UCSD-AML1 (cell line): ENCODE results near the gene SUPT3H.

Experiments used
- DNase-seq: peaks from one replicate; lab custom pipeline; 2025; ENCODE audit not compliant: unreplicated experiment; lab: John Stamatoyannopoulos, UW

Gene SUPT3H

DNA sequence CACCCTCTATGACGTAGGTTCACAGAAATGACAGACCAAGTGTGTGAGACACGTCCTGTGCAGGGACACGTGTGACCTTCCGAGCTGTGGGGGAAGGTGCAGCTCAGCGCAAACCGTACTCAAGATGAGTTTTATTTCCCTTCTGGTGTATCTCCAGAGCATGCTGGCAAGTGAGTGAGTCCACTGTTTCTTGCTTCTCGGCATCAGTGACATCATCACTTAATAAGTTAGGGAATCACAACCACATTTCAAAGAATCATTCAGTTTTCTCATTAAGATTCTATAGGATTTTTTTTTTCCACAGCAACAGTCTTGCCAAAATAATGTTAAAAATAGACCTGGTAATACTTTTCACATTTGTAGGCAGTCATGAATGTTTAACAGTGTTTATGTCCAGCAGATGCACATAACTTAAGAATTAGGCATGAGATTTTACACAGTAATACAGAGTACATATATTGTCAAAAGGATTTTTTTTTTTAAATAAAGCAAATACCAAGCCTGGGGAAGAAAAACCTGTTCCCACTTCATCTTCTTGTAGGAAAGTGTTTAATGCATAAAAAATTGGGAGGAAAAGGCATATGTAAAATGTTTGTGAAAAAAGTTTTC is 572.4 kb downstream of the SUPT3H start:
- no peak for DNase-seq

DNA sequence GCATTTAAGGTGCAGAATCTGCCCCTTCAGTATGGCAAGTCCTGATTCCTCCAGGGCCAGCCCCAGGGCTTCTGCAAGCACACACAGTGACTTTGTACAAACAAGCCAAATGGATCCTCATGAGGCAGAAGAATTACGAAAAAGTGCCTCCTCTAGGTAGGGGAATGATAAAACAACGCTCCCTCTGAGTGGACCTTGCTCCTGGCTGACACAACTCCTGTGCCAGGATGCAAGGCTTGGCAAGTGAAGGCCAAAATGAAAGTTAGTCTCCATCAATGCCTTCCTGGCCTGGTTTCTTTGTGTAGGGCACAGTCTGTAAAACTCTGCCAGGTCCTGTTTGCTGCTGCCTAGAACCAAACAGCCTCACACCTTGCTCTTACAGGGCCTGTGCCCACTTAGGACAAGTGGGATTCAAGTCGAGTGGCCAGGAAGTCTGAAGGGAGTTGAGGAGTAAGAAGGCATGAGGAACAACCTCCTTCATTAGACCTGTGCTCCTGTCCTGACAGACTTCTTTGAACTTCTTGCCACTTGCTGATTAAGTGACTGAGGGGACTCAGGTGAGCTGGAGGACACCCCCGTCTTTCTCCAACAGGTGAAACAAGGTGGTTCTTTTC is 573.1 kb downstream of the SUPT3H start:
- no peak for DNase-seq

DNA sequence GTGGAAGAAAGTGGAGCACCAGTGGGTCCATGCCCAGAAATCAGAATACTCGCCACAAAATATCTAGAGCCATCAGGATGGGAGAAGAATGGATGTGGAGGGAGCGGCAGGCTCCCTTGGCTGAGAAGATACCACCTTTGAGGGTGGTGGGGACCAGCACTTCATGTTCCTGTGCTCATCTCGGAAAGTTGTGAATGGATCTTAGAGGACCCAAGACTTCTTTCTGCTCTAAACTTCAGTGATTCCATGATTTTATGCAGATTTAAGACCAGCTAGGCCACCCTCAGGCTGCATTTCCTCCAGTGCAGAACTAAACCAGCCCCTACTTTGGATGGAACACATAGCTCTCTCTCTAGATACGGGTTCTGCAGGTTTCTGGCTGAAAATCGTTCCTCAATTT is 573.7 kb downstream of the SUPT3H start:
- no peak for DNase-seq

DNA sequence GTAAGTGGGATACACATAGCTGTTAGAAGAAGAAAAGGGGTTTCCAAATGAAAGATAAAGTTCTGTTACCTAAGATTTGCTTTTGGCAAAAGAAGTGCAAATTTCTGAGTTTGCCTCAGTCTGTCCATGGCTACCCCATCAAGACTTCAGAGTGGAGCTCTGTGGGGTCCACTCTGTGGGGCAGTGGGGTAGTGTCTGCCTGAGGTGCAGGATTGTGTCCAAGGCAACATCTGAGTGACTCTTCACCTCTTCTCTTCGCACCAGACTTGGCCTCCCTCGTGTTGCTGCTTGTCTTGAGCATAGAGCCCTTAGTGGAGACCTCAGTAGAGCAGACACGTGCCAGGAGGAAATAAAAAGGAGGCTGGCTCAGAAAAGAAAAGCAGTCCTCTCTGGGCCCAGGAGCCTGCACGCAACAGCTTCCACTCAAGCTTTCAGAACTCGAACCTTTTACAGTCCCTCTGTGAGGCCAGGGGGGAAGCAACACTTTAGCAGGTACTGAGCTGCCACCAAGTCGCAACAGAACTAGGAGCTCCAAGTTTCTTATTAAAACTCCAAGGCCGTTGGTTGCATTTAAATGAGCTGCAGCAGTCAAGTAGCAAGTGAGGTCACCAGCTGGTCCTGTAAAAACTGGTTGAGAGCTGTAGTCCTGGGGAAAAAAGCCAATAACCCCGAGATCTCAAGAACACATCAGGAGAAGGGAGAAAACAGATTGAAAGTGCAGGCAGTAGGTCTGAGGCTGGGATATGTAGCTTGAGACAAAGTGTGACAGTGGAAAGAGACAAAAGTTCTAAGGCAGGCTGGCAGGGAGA is 576.7 kb downstream of the SUPT3H start:
- DNase-seq, result no peak

DNA sequence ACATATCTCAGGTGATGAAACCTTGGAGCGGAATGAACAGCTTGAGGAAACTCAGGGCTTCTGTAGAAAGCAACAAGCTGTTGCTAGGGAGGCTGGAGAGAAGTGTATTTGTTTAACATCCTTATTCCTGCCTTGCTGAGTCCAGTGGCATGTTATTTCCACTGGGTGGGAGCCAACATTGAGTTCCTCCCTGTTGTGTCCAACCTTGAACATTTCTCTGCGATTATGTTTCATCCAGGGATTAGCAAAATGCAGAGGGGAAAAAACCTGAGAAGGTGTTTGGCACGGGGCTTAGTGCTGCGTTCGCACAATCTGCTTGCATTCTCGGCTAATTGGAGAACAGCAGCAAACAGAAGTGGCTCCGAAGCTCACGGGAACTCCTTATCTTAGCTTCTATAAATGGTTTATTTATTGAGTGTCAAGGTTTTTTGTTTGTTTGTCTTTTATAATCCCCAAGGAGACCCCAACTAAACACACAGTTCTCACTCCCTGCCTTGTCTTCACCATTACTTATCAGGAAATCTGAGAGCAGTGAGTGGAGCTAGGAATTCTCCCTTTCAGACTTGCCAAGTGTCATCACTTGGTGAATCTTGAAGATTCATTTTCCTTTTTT is 577.5 kb downstream of the SUPT3H start:
- no peak for DNase-seq

GRCh38 chr6:44797746-44798145 is 580.0 kb downstream of the SUPT3H start:
- no peak for DNase-seq

DNA sequence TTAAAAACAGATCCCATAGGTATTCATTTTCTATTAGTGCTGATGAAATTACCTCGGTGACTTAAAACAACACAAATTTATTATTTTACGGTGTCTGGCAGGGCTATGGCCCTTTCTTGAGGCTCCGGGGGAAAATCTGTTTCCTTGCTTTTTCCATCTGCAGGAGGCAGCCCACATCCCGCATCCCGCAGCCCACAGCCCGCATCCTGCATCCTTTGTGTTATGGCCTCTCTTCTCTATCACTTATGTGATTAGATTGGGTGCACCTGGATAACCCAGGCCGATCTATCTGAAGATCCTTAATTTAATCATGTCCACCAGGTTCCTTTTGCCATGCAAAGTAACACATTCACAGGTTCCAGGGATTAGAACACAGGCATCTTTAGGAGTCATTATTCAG is 582.4 kb downstream of the SUPT3H start:
- no peak for DNase-seq

DNA sequence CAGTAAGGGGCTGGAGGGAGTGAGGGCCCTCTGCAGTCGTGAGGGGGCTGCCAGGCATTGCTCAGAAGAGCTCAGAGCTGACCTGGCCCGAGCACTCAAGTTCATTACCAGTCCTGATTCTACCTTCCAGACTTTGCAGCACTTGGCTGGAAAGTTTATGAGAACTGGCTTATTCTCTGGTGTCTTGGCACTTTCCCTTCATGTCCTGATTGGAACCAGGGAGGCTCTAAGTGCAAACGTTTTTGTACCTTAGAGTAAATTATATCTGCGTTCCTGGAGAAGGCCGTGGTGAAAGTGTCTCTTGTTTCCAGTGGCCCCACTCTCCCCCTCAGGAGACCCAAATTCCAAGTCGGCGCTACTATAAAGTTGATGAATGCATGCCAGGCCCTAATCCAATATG is 587.9 kb downstream of the SUPT3H start:
- no peak for DNase-seq

GRCh38 chr6:44789061-44789460 is 588.7 kb downstream of the SUPT3H start:
- no peak for DNase-seq

DNA sequence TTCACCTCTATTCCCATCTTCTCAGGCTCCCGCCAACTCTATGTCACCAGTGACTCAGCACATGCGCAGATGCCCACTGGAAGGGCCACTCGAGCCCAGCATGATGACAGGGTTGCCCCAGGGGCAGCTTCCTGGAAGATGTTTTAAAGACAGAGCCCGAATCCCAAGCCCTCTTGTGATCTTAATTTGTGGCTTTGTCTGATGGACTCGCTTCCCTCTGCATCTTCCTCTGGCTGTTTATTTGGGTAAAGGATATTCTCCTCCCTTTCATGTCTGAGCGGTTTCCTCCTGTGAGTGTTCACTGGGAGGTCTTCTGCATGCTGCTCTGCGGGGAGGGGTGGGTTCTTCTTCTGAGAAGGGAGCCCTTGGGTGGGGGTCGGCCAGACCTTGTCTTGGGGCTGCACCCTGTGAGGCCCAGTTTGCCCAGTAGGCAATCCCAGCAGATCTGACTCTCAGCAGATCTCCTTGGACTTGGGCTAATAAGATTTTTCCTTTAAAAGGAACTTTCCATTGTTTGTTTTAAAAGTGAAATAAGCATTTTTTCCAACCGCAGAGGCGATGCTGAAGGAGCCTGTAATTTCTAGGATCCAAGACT is 589.2 kb downstream of the SUPT3H start:
- no peak for DNase-seq

DNA sequence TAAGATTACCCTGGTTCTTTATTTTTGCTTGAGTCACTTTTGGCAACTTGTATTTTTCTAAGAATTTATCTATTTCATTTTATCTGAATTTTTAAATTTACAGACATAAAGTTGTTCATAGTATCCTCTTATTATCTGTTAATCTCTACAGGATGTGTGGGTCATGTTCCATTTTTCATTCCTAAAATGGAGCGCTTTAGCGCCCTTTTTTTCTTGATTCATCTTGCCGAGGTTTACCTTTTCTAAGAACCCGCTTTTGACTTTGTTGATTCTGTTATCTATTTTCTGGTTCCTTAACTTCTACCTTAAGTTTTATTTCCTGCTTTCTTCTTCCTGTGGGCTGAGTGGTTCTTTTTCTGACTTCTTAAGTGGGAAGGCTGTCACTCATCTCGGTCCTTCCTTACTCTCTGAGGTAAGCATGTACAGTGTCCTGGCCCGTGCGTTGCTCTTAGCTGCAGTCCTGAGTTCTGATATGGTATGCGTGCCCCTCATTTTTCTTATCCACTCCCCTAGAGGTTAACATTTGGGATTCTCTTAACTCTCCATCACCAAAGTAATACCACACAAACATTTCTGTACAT is 590.4 kb downstream of the SUPT3H start:
- DNase-seq, result no peak

DNA sequence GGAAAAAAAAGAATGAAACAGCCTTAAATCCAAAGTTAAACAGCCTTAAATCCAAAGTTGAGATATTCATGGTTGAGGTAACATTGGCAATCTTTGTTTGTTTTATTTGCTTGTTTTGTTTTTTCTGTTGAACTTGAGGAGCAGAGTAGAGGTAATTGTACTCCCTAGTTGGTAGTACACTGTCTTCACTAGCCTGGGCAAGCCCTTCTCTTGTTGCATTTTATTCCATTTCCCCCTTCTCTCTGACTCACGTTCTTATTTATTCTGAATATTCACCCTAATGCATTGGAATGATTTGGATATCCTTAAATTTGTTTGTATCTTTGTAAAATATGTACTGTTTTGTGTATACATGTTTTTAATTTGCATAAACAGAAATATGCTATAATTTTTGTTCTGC is 592.6 kb downstream of the SUPT3H start:
- no peak for DNase-seq

DNA sequence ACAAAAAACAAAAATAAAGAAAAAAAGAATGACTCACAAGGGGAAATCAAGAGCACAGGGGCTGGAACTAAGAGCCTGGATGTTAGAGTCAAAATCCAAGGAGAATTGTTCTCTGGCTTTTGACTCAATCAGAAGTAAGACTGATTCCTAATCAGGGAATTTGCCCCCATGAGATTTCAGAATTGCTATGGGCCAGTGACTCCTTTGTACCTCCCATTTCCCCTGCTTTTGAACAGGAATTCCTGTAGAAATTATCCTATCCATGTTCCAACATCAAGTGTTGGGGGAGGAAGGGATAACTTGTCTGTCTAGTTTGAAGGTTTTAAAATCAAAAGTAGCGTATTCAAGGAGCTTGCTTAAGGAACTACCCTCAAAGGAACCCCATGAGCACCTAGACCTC is 593.5 kb downstream of the SUPT3H start:
- no peak for DNase-seq

GRCh38 chr6:44782892-44783291 is 594.8 kb downstream of the SUPT3H start:
- DNase-seq, result no peak

- DNase-seq, result no peak
These were observed 595.7 kb downstream of the SUPT3H start for GRCh38 chr6:44781912-44782597.

GRCh38 chr6:44780161-44780560 is 597.6 kb downstream of the SUPT3H start:
- no peak for DNase-seq

GRCh38 chr6:44779130-44779826 is 598.5 kb downstream of the SUPT3H start:
- DNase-seq, result no peak
